G401 (cell line): ENCODE results near the gene ASIC2. TPM values are rescaled to one million over a fixed set of nuclear protein-coding genes. Genes with fewer than 3 reads are reported as not detected.
"Not testable (repeated sequence)": the region's sequence is repeated elsewhere in the genome, so short reads cannot be mapped to it uniquely, and the experiment has no call there.

Source experiments
- DNase-seq: peaks from one replicate; pipeline ENCODE4 v3.0.0-alpha.2; 2015; ENCODE audit warnings: low spot score
- in situ Hi-C: cut with HindIII; loops from 2 replicates; pipeline ENCODE4 v1.10.0; 2016; ENCODE audit warnings: low sequenced_read_pairs, mixed read lengths
- total RNA-seq: library from RNA; depleted of rRNA; stranded (reverse); fragments of >200 nt; shearing (Covaris generic); gene quantifications from 2 replicates; pipeline ENCODE4 v1.2.3, GENCODE V29; 2014

Gene ASIC2
- total RNA-seq, 1 experiment from 2014 or later = not detected

DNA sequence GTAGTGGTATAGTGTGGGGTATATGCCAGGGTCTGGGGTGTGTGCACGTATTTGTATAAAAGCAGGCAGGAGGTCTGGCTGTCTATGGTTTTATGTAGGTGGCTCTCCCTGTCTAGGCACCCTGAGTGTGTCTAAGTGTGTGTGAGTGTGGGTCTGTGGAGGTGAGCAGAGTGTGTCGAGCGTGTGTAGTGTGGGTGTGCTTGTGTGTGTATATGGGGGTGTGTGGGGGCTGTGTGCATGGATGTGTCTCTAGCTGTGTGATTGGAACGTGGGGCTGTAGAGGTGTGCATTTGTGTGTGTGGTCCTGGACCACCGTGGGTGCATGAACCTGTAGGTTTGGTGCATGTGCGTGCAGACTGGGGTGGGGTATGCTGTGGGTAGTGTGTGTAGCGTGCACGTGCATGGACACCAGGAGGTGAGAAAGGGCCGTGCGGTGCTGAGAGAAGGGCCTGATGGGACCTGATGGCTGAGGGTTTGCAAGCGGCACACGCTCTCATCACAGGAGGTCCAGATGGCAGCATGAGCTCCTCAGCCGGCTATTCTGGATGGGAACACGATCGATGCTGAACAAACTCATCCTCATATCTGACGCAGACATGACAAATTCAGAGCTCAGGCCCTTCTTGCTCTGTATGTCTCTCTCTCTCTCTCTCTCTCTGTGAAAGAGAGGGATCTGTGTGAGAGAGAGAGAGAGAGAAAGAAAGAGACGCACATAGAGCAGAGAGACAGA lies 273.8 kb downstream of the ASIC2 start:
- peak; percentile 54 for DNase-seq
- in situ Hi-C loops = no loop called here

DNA sequence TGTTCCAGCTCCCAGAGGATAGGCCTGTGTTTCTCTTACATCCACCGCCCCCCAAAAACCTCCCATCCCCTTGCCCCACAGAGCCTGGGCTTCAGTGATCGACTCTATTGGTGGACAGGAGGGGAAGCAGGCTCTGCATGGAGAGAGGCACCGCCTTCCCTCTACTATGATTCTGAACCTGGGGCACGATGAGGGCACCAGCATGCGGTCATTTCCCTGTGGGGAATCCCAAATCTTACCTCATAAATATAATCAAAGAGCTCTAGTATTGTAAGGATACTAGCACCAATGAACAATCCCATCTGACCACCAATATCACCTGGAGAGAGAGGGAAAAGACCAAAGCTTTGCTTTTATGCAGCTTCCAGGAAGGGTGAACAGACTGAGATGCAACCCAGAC lies 275.7 kb downstream of the ASIC2 start:
- DNase-seq = no peak
- in situ Hi-C loops = no loop called here

DNA sequence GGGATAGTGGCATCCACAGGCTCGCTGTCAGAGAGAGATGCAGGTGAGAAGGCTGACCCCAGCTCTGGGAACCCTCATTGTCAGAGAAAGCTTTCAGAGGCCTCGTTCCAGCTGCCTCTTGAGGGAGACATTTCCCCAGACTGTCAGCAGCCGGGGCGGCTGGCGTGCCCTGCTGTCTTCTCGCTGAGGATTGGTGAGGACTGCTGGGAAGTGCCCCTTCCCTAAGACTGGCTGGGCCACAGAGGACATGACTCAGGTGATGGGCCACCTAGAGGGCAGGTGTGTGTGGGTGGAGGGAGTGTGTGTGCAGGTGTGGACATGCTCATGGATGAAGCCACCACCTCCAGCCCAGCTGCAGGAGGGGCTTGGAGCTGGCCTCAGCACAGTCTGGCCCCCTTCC lies 276.2 kb downstream of the ASIC2 start:
- no peak for DNase-seq
- in situ Hi-C loops = no loop called here

DNA sequence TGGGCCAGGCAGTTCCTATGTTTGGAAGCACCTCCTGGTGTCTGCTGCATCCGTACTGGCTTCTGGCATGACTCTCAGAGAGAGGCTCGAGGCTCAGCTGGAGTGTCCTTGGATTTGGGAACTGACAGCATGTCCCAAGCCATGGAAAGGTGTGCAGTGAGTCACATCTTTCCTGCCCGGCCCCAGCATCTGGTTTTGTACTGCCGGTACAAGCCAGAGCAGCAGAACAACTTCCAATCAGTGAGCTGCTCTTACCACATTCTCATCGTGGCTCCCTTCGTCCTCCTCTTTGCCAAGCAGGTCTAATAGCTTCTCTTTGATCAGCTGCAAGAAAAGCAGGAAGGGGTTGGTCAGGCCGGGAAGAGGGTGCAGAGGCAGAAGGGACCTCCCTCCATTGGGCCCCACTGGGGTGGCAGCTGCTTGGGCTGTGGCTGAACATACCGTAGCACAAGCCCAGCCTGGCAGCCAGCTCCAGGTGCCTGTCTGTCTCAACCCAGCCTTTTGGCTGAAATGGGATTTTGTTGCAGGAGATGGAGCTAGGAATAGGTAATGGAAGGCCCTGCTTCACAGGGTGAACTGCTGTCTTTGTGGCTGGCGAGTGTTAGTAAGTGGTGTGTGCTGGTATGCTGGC lies 277.3 kb downstream of the ASIC2 start:
- no peak for DNase-seq
- in situ Hi-C loops = no loop called here

DNA sequence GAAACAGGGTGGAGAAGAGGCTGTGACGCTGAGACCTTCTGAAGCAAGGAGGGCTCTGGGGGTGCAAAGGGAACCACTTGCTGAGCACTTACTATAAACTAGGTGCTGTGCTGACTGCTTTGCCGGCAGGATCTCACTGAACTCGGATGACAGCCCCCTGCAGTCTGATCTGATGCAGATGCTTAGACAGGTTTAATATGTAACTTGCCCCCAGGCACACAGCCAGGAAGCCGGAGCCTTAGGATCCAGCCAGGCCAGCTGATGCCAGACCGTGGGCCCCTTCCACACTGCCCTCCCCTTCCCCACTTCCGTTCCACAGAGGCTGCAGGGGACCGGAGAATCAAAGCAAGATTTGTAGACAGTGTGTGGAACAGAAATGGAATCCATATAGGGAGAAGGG lies 278.3 kb downstream of the ASIC2 start:
- in situ Hi-C loops = no loop called here
- no peak for DNase-seq

DNA sequence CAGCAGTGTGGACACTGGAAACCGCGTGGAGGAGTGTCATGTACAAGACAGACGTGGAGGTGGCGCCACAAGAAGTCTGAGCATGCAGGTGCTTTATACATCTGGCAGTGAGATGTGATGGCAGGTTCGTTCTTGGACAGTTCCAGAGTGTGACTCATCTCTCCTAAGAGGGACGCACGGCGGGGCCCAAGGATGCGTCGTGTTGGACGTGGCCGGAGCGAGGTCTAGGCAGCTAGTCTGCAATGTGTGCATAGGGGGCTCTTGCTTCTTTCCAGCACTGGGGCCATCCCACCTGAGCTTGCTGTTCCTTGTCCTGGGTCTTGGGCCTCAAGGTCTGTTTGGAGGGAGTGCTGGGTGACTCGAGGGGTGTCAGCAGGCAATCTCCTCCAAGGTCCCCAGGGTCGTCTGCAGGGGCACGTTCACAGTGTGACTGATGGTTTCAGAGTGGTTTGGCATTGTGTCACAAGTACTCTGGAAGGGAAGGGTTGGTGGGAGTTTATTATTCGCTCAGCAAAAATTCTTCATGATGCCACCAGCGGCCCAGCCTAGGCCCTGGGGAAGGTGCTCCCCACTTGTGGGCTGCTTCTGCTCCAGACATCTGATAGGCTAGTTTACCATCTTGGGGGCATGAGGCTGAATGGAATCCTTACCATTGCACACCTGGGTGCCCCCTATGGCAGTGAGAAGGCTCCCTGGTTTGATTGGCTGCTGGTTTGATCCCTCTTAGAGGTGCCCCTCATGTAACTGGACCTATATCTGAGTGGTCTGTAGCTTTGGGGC lies 279.3 kb downstream of the ASIC2 start:
- DNase-seq = no peak
- in situ Hi-C loops = no loop called here

DNA sequence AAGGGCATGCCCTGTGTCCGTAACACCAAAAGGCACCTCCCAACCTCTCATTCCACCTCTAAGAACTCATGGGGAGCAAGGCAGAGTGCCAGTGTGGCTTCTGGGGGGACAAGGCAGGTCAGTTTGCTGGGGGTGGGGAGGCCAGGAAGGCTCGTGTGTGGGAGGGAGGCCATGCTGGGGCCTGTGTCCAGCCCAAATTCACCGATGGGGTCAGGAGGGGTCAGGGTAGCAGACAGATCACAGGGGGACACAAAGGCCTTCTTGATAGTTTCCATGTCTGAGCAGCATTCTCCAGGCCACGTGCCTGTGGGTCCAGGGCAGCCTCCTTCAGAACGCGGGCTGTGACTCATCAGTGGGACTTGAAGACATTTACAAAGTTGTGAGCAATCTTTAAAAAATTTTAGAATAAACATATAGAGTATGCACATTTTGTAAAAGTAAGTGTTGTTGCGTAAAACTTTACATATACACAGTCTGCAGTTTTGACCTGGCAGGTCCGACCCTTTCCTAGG lies 280.5 kb downstream of the ASIC2 start:
- no peak for DNase-seq
- in situ Hi-C loops = no loop called here

DNA sequence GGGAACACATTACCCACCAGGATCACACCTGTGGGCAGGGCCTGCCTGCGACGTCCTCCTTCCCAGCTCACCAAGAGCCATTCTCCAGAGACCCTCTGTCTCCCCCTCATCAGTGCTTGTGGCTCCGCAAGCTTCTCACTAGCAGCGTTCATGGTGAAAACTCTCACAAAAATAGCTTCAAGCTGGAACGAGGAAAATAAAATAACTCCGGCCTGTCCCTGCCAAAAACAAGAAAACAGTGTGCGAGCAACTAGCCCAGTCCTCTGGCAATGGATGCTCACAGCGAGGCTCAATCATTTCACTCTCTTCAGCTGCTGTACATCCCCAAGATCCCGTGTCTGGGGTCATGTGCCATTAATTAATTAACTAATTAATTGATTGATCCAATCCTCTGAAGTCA lies 283.5 kb downstream of the ASIC2 start:
- DNase-seq = no peak
- in situ Hi-C loops = no loop called here

DNA sequence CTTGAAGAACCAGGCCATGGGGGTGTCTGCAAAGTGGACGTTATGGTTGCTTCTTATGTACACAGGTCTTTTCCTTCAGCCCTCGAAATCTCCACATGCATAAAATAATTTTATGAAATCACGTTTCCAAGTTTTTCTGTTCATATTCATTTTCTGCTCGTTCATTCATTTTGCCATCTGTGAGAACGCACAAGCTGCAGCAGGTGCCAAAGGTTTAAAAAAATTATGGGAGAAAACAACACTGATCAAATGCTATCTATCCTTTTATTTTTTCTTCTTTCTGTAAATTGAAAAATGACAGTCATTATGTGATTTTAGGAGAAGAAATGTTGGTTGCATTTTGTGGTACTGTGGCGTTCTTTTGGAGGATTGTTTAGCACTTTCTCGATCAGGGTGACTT lies 285.9 kb downstream of the ASIC2 start:
- no peak for DNase-seq
- in situ Hi-C loops = no loop called here

DNA sequence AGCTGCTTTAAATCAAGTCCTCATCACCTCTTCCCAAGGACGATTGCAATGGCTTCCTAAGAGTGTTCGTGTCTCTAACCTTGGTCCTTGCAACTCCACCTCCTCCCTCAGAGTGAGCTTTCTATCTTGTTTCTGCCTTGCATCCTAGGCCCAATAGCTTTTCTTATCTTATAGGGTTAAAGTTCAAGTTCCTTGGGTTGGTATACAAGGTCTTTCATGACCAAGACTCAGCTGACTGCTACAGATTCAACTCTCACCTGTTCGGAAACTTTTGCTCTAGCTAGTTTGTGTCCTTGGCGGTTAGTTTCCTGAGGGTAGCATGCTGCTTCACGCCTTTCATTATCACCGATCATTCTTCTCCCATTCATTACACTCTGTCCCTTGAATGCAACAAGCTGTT lies 290.8 kb downstream of the ASIC2 start:
- no peak for DNase-seq
- in situ Hi-C loops = no loop called here

DNA sequence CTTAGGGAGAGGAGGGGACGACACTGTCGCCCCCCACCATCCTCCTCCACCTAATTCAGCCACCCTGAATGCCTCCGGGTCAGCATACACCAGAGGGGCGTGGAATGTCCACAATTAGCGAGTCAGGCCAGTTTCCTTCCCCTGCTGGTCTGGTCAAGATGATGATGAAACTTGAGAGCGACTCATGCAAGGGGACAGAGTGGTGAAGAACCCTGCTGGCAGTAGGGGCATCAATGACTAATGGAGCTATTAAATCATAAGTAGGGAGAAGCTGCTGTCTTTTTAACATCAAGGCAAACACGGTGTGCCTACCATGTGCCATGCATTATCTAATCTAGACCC lies 294.2 kb downstream of the ASIC2 start:
- in situ Hi-C loops = no loop called here
- no peak for DNase-seq

DNA sequence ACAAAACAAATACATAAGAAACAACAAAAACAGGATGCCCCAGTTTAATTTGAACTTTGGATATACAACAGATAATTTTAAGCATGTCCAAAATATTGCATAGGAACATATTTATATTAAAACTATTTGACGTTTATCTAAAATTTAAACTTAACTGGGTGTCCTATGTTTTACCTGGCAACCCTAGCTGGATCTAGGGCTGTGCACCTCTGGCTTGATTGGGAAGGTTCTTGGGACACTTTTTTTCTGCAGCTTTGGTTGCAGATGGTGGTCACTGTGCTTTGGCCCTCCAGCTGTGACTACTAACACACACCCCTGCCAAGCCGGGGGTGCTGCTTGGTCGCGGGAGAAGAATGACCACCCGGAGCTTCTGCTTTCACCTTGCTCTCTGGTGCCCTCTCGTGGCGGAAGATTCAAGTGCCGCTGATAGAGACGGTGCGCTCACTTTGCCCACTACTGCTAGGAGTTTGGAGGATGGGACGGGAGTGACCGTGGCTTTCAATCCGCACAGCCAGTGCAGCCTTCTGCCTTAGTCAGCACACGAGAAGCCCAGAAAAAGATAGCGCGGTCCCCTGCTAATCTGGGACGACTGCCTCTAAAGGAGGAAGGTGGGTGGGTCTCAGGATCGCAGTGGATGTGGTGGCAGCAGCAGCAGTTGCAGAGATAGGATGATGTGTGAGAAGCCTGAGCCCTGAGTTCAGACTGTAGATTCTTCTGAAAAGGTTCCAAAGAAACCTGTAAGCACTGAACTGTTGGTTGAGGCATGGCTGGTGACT lies 294.8 kb downstream of the ASIC2 start:
- in situ Hi-C loops = no loop called here
- peak; percentile 71 for DNase-seq

DNA sequence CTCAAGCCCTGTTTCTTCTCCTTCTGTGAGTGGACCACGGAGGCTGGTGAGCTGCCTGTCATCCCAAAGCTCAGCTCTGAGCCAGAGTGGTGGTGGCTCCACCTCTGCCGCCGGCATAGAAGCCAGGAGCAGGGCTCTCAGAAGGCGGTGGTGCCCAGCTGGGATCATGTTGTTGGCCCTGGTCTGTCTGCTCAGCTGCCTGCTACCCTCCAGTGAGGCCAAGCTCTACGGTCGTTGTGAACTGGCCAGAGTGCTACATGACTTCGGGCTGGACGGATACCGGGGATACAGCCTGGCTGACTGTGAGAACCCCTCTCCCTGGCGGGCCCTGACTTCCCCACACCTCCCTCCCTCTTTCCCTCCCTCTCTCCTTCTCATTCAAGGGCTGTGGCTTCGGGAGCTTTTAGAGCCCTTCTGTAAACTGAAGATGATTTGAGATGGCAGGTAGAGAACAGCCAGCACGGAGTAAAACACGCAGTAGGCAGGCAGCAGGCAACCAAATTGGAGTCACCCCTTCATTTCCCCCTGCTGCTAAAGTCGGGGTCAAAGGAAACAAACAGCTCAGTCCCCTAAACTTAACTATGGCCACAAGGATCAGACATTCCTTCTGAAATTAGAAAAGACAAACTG lies 297.6 kb downstream of the ASIC2 start:
- DNase-seq = no peak
- in situ Hi-C loops = no loop called here

DNA sequence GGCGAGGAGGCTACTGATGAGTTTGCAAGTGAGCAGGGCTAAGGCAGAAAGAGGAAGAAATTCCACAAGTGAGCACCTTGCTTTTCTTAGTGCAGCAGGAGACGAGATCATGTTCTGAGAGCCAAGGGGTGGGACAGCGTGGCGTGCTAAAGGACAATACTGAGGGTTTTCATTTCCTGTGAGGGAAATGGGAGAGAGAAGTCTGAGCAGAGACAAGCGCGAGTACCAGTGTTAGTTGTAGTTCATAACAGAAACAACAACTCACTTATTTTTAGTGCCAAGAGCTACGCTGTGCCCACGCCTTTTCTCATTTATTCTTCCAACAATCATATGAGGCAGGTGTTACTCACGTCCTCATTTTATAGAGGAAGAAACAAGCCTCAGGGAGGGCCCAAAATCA lies 299.1 kb downstream of the ASIC2 start:
- in situ Hi-C loops = no loop called here
- DNase-seq = no peak

DNA sequence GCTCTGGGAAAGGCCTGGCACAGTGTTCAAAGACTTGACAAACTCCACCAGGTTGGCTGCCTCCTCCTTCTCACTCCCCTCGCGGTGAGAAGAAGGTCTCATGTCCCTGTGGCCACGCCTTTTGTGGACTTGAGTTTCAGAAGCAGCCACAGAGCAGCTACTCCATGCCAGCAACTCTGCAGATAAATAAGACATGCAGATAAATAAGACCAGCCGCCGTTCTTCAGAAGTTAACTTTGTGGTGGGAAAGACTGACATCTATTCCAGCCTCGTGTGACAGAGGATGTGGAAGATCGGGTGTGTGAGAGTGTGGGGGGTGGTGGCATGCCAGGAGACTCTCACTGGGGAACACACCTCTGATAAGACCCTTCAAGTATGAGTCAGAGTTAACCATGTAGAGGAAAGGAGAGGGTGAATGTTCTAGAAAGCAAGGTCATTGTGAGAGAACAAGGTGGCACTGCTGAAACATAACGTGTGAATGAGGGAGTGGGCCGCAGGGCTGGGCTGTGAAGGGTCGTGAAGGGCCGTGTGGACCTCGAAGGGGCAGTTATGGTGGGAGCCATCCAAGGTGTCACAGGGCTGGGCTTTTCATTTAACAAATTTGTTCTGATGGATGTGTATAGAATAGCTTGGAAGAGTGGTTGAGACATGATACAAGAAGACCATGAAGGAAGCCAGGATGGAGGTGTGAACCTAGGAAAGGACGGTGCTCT lies 300.6 kb downstream of the ASIC2 start:
- in situ Hi-C loops = no loop called here
- DNase-seq = no peak

DNA sequence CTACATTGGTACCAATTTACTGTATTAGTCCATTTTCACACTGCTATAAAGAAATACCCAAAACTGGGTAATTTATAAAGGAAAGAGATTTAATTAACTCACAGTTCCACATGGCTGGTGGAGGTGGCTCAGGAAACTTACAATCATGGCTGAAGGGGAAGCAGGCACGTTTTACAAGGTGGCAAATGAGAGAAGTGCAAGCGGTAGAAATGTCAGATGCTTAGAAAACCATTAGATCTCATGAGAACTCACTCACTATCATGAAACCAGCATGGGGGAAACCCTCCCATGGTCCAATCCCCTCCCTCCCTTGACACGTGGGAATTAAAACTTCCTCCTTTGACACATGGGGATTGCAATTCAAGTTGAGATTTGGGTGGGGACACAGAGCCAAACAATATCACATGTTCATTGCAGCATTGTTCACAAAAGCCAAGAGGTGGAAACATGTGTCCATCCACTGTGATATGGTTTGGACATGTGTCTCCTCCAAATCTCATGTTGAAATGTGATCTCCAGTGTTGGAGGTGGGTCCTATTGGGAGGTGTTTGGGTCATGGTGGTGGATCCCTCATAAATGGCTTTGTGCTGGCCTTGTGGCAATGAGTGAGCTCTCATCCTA lies 304.5 kb downstream of the ASIC2 start:
- in situ Hi-C loops = no loop called here
- no peak for DNase-seq

DNA sequence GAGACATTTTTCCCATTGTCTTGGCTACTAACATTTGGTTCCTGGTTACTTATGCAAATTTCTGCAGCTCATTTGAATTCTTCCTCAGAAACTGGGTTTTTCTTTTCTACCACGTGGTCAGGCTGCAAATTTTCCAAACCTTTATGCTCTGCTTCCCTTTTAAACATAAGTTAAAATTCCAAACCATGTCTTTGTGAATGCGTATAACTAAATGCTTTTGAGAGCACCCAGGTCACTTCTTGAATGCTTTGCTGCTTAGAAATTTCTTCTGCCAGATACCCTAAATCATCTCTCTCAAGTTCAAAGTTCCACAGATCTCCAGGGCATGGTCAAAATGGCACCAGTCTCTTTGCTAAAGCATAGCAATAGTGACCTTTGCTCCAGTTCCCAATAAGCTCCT lies 305.2 kb downstream of the ASIC2 start:
- in situ Hi-C loops, DNase-seq: not testable (repeated sequence)

DNA sequence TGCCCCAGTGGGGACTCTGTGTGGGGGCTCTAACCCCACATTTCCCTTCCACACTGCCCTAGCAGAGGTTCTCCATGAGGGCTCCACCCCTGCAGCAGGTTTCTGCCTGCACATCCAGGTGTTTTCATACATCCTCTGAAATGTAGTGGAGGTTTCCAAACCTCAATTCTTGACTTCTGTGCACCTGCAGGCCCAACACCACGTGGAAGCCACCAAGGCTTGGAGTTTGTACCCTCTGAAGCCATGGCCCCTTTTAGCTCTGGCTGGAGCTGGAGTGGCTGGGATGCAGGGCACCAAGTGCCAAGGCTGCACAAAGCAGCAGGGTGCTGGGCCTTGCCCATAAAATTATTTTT lies 305.7 kb downstream of the ASIC2 start:
- in situ Hi-C loops, DNase-seq: not testable (repeated sequence)
